Parathyroid adenoma (tissue), 2 donors: Measurements from ENCODE around the gene C5orf34.
"Not testable (repeated sequence)": the region's sequence is repeated elsewhere in the genome, so short reads cannot be mapped to it uniquely, and the experiment has no call there.

ENCODE experiments used
- H2AFZ ChIP-seq: fragments of 300-600 bp; sonication (generic); one replicate; pipeline ENCODE4 v1.7.0; 2017; ENCODE audit warnings: antibody characterized with exemption, mild to moderate bottlenecking
- H3K27ac ChIP-seq: fragments of 300-600 bp; sonication (generic); one replicate; pipeline ENCODE4 v1.7.0; 2017
- H3K27me3 ChIP-seq: fragments of 300-600 bp; sonication (generic); one replicate; pipeline ENCODE4 v1.7.0; 2017; ENCODE audit warnings: low read length; ENCODE audit not compliant: control insufficient read depth, insufficient read depth
- H3K36me3 ChIP-seq: fragments of 300-600 bp; sonication (generic); one replicate; pipeline ENCODE4 v1.7.0; 2017; ENCODE audit warnings: low read length; ENCODE audit not compliant: control insufficient read depth, insufficient read depth
- H3K4me1 ChIP-seq: fragments of 300-600 bp; sonication (generic); one replicate; pipeline ENCODE4 v1.7.0; 2017; ENCODE audit warnings: control low read depth
- H3K4me2 ChIP-seq: fragments of 300-600 bp; sonication (generic); one replicate; pipeline ENCODE4 v1.7.0; 2017; ENCODE audit warnings: low read length
- H3K4me3 ChIP-seq: fragments of 300-600 bp; sonication (generic); one replicate; pipeline ENCODE4 v1.7.0; 2017; ENCODE audit warnings: low read depth, low read length
- H3K79me2 ChIP-seq: fragments of 300-600 bp; sonication (generic); one replicate; pipeline ENCODE4 v1.7.0; 2017; ENCODE audit warnings: control low read depth
- H3K9ac ChIP-seq: fragments of 300-600 bp; sonication (generic); one replicate; pipeline ENCODE4 v1.7.0; 2017; ENCODE audit warnings: mild to moderate bottlenecking
- H3K9me3 ChIP-seq: fragments of 300-600 bp; sonication (generic); one replicate; pipeline ENCODE4 v1.7.0; 2017; ENCODE audit warnings: low read length; ENCODE audit not compliant: control insufficient read depth
- TF ChIP-seq, protein P1 (sequence below): fragments of 300-600 bp; sonication (generic); IDR thresholded peaks from one replicate; pipeline ENCODE4 v1.7.0; 2017; ENCODE audit warnings: antibody characterized with exemption, mild to moderate bottlenecking
- donor health status: primary hyperparathyroidism.

The C5orf34 gene

DNA sequence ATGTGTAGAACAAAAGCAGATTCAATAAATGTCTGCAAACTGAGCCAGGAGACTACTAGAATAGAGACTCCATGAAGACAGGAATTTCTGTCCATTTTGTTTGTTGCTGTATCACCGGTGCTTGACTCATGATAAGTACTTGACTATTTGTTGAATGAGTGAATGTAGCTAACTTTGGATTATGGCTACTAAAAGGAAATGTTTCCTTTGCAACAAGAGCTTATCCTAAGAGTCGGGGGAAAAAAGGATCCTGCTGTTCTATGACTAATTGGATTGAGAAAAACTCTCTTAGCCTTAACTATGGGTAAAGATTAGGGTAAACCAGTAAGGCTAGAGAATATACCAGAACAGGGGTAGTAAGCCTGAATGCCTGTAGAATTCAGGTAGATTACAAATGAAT is 38.4 kb upstream of the C5orf34 start:
- no peaks in the 10 kb centered on the region for H3K4me1 ChIP-seq
- H3K4me2 ChIP-seq = no peak overlapping the region
- H3K27ac ChIP-seq = no peak overlapping the region
- H3K4me3 ChIP-seq = no peak overlapping the region
- TF ChIP-seq, protein P1, sequence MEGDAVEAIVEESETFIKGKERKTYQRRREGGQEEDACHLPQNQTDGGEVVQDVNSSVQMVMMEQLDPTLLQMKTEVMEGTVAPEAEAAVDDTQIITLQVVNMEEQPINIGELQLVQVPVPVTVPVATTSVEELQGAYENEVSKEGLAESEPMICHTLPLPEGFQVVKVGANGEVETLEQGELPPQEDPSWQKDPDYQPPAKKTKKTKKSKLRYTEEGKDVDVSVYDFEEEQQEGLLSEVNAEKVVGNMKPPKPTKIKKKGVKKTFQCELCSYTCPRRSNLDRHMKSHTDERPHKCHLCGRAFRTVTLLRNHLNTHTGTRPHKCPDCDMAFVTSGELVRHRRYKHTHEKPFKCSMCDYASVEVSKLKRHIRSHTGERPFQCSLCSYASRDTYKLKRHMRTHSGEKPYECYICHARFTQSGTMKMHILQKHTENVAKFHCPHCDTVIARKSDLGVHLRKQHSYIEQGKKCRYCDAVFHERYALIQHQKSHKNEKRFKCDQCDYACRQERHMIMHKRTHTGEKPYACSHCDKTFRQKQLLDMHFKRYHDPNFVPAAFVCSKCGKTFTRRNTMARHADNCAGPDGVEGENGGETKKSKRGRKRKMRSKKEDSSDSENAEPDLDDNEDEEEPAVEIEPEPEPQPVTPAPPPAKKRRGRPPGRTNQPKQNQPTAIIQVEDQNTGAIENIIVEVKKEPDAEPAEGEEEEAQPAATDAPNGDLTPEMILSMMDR = no peak
- no peak overlapping the region for H2AFZ ChIP-seq
- peaks cover 28% of the 10 kb centered on the region for H3K79me2 ChIP-seq
- H3K36me3 ChIP-seq = no peaks in the 10 kb centered on the region
- H3K9ac ChIP-seq = no peak overlapping the region
- no peaks in the 10 kb centered on the region for H3K27me3 ChIP-seq
- H3K9me3 ChIP-seq = no peaks in the 10 kb centered on the region

DNA sequence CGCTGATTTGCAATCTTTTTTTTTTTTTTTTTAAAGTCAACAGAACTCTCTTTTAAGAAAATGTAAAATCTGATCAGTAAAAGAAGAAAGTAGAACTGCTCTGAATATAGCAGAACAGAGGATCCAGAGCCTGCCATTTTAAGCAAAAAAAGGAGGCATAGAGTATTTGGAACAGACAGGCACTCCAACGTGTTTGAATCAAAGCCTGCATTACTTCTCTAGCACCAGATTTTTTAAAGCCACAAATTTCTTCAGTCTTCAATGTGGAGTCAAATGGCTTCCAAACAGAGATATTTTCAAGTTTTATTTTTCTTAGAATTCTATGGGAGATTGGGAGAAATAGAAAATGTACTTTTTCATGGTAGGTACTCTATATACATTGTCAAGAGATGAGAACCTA is 36.8 kb upstream of the C5orf34 start:
- TF ChIP-seq, protein P1 = no peak
- H2AFZ ChIP-seq = no peak overlapping the region
- no peak overlapping the region for H3K27ac ChIP-seq
- no peaks in the 10 kb centered on the region for H3K9me3 ChIP-seq
- H3K36me3 ChIP-seq = no peaks in the 10 kb centered on the region
- no peaks in the 10 kb centered on the region for H3K4me1 ChIP-seq
- no peak overlapping the region for H3K4me2 ChIP-seq
- H3K79me2 ChIP-seq = peaks cover 28% of the 10 kb centered on the region
- no peak overlapping the region for H3K9ac ChIP-seq
- no peak overlapping the region for H3K4me3 ChIP-seq
- H3K27me3 ChIP-seq = no peaks in the 10 kb centered on the region

DNA sequence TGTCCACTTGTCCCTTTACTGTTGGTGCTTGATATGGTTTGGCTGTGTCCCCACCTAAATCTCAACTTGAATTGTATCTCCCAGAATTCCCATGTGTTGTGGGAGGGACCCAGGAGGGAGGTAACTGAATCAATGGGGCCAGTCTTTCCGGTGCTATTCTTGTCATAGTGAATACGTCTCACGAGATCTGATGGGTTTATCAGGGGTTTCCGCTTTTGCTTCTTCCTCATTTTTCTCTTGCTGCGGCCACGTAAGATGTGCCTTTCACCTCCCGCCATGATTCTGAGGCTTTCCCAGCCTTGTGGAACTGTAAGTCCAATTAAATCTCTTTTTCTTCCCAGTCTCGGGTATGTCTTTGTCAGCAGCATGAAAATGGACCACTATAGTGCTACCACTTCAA is 34.3 kb upstream of the C5orf34 start:
- H3K9ac ChIP-seq, H3K36me3 ChIP-seq, H3K4me3 ChIP-seq, H3K4me1 ChIP-seq, H3K27ac ChIP-seq, H2AFZ ChIP-seq, H3K9me3 ChIP-seq, H3K4me2 ChIP-seq, H3K27me3 ChIP-seq: not testable (repeated sequence)
- peaks cover 11% of the 10 kb centered on the region for H3K79me2 ChIP-seq

DNA sequence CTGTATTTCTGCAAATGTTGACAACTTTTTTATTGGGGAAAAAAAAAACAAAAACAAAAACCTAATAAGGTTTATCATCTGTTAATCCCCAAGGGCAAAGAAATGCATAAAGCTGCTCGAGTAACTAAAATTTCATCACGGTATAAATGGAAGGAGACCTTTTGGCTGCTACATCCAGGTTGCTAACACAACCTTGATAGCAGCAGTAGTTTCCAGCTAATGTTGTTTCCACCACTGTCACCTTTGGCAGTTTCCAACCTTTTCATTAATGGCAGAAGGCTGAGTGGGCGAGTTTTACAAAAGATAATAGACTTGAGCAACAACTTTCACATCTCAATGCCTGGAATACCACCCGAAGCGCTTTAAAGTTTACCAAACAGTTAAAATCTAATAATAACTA is 33.4 kb upstream of the C5orf34 start:
- no peak overlapping the region for H3K4me3 ChIP-seq
- H3K36me3 ChIP-seq = no peaks in the 10 kb centered on the region
- H3K4me2 ChIP-seq = no peak overlapping the region
- no peak overlapping the region for H2AFZ ChIP-seq
- TF ChIP-seq, protein P1 = no peak
- H3K27me3 ChIP-seq = no peaks in the 10 kb centered on the region
- no peaks in the 10 kb centered on the region for H3K9me3 ChIP-seq
- peaks cover 4% of the 10 kb centered on the region for H3K79me2 ChIP-seq
- H3K9ac ChIP-seq = no peak overlapping the region
- H3K4me1 ChIP-seq = no peaks in the 10 kb centered on the region
- H3K27ac ChIP-seq = no peak overlapping the region

DNA sequence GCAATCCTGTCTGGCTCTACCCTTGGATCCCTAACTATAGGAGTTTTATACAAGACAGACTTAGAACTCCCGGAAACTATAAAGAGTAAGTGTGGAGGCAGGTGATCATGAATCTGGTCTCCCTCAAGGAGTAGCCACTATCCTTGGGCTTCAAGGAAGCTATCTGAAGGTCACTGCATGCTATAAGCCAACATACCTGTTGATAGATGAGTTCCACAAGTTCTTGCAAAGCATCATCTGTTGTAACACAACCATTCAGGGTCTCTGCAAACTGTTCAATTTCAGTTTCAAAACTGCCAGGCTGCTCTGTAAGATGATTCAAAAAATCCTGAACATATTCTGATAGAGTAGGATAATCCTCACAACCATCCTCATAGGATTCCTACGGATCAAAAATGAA is 32.6 kb upstream of the C5orf34 start:
- TF ChIP-seq, protein P1 = no peak
- Histone ChIP-seq H3K27ac (no peak overlapping the region), H3K9me3 (no peaks in the 10 kb centered on the region), H3K79me2 (peaks cover 4% of the 10 kb centered on the region), H3K4me1 (no peaks in the 10 kb centered on the region), H3K4me2 (no peak overlapping the region), H3K36me3 (no peaks in the 10 kb centered on the region), H3K27me3 (no peaks in the 10 kb centered on the region), H2AFZ (no peak overlapping the region), H3K4me3 (no peak overlapping the region), H3K9ac (no peak overlapping the region)
